ENCODE results near the gene OSBPL1A.

The OSBPL1A gene

DNA sequence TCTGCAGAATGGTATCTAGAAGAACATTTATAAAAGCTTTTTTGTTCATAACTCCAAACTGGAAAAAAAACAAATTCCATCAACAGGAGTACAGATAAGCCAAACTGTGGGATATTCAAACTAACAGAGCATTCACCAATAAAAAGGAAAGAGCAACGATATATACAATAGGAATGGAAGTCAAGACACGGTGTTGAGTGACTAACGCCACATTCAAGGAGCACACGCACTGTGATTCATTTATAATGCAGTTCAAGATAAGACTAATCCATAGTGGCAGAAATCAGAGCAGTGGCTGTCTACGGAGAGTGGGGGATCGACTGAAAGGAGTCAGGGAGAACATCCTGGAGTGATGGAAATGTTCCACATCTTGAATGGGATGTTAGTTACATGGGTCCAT is 188.1 kb downstream of the OSBPL1A start:
- no peak for DNase-seq

DNA sequence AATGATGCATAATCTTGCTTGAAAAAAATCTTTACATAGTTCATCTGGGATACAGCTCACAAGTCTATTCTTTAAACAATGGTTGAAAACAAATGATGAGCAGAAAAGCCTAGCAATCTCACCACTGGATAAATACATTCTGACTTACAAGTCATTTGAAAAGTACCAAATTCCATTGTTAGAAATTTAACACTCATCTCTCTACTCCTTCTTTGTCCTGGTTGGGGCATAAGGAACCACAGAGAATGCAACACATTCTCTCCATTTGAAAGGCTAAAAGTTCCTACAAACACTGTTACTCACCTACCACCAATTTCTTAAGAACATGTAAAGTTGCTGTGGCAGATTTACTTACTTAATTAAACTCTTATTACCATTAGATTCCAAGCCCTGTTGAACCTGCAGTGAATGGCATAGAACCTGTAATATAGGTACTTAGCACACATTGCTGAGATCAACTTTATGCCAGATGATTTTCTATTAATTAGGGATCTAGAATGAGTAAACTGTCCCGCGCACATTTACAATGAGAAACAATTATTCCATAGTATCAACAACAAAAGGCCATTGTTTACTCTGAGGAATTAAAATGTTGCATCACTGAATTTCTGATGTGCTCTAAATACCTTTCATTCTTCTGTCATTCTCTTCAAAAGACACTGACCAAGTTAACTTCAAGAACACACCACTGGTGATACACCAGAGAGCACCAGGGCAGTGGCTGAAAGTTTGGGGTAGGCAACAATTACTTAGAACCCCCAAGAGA is 189.2 kb downstream of the OSBPL1A start:
- no peak for DNase-seq

DNA sequence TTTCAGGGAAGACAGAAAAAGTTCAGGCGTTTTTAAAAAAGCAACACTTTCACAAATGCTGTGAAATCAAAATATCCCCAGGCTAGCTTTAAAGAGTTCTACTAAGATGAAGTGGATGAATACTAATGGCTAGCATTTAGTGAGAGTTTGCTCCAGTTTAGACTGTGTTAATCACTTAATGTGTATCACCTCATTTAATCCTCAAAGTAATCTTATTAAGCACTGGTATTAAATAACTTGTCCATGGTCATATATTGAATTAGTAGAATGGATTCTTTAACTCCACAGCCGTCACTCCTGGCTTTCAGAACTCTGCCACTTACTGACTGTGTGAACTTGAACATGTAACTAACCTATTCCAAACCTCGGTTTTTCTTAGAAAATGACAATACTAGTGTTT is 192.7 kb downstream of the OSBPL1A start:
- DNase-seq, result no peak

DNA sequence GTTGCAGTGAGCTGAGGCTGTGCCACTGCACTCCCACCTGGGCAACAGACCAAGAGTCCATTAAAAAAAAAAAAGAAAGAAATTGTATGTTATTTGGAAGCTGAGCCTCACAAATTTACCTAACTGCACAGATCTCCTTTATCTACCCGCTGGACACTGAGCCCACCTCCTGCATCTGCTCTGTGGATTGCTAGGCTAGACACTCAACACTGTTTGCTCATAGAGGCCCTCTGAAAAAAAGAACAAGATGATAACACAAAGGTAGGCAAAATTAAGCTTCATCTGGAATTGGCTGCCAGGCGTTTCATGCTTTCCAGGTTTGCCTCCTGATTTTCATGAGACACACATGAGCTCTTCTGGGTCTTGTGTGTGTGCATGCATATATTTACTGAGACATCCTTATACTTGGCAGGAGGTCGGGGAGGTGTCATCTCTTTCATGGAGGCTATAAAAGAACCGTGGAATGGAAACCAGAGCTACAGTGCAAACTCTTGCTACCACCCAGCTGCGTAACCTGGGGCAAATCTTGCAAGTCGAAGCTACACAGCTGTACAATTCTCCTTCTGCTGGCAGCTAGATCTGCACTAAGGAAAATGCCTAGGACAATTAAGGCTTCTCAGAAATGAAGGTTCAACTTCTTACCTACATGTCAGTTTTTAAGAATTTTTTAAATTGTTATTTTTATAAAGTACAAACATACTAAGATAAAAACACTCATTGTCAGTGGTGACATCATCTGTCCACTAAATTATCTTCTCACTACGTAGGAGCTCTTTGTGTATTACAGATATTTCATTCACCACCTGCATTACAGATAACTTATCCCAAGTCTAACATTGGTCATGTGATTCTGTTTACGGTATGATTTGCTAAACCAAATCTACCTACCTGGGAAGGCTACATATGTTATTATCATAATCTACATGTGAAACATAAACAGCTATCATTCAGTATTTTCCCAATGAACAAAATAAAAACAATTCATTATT is 195.6 kb downstream of the OSBPL1A start:
- DNase-seq, result no peak

DNA sequence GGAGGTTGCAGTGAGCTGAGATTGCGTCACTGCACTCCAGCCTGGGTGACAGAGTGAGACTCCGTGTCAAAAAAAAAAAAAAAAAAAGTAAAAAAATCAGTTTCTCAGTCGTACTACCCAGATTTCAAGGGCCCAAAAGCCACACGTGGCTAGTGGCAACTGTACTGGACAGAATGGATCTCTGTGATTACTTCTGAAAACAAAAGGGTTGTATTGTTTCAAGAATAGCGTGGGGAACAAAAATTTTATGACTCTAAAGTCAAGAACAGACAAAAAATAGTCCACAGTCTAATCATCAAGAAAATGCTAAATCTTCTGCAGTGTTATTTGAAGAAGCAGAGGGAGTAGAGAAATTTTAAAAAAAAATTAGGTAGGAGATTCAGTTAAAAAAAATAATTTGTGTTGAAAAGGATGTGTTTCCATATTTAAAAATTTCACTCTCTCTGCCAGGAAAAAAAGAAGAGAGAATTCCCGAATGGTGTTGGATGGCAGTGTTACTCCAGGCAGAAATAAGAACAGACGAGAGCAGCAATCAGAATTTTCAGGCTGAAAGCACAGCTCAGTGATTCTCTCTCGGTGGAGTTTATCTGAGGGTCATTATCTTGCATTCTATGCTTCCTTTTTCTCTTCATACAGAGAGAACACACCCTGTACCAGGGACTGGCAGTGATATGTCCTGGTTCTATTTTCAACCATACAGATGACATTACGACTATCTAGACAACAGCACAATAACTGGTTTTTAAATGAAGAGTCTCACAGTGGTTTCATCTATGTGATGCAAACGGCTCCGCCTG is 196.9 kb downstream of the OSBPL1A start:
- DNase-seq, result no peak

DNA sequence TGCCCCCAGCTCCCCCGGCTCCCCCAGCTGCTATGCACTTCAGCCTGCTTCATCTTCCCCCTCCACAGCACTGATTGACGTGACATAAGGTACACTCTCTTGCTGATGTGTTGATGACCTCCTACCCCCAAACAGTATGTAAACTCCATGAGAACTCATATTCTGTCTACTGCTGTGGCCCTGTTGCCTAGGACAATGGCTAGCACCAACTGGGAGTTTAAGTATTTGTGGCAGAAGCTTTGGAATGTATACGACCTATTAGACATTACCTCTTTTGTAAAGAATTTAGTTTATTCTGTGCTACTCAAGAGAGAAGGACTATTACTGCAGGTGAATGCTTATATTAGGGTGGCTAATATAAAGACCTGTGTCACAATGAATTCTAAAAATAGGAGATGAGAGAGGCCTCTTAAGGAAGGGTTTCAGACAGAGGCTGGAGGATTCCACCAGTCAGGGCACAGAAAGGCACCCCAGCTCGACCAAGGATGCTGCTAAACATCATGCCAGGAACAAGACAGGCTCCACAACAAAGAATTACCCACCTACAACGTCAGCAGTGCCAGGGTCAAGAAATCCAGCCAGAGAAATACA is 198.2 kb downstream of the OSBPL1A start:
- no peak for DNase-seq

DNA sequence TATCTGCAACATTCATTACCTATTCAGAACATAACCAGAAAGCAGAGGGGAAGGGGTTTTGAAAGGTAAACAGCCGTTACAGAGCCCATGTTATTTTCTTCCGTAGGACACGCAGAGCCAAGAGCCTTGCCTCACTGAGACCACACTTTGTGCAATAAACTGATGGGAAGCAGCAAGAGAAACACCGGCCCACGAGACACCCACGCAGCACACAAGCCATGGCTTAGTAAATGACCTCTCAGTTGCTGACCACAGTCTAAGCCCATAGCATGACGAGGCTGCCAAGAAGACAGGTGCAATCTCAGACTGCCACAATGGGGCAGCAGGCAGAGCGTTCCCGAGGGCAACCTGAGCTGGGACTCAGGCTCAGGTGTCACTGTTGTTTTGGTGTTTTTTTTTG is 199.2 kb downstream of the OSBPL1A start:
- no peak for DNase-seq

DNA sequence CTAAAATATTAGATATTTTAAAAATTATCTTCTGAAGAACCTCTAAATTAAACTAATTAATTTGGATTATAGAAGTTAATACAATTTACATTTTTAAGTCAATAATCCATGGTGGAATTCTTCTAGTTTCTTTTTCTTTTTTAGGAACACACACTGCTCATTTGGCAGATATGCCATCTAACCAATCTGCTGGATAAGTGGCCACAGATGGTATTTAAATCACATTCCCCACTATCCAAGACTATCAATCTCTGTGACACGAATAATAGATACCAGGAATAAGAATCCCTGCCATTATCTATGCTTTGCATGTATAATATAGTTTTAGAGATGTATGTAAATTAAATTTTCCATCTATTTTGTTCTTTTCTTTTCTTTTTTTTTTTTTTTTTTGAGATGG is 200.2 kb downstream of the OSBPL1A start:
- no peak for DNase-seq

DNA sequence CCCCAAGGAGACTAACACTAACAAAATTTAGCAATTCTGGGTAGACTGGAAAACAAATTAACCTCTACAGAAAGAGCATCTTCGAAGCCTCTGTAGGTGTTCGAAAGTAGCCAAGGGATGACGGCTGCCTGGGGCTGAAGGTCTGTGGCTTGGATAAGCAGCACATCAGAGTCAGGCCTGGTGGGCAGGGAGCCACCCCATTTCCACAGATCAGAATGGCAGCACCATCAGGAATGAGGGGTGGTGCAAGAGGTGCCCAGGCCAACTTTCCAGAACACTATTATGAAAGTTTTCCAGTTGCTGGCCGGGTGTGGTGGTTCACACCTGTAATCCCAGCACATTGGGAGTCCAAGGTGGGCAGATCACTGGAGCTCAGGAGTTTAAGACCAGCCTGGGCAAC is 200.9 kb downstream of the OSBPL1A start:
- no peak for DNase-seq

DNA sequence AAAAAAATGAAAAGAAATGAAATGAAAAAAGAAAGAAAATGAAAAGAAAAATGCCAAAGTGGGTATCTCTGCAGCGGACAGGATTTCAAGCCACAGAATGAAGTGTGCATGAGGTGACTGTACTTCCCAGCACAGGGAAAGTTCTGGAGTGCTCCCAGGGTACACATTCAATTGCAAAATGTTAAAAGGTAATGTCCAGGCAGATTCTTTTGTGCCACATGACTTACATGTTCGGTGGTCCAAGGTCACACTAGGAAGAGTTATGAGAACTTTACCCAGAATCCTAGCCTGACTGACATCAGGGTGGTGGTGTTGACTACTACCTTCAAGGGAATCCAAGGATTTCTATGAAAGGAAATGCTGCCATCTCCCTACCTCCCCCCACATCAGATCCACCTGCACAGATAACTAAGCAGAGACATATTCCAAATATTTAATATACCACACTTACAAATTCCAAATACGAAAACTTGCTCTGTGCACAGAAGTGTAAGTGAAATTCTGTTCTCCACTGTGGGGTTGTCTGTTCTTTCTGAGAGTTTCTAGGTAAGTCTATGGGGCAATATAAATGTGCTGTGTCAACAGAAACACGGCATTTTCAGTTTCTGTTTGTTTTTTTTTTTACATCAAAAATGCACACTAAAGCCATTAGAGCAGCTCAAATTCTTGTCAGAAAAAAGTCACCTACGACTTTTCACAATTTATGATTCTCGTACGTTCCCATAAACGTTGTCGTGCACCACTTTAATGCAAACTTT is 202.1 kb downstream of the OSBPL1A start:
- no peak for DNase-seq

DNA sequence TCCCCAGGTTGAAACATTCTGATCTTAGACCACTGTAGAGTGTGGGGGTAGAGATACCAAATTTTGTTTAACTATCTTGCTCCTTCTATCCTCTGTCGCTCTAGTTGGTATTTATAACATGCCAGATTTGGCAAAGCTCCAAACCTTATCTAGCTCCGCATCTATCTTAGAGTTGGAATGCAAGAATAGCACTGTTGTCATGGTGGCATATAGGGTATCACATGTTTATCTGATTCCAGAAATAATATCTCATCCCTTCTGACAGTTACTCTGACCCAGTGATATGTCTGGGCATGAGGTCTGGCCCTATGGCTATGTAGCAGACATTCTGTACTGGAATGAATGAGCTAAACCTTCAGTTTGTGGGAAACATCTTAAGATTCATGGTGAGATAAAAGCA is 207.0 kb downstream of the OSBPL1A start:
- no peak for DNase-seq

DNA sequence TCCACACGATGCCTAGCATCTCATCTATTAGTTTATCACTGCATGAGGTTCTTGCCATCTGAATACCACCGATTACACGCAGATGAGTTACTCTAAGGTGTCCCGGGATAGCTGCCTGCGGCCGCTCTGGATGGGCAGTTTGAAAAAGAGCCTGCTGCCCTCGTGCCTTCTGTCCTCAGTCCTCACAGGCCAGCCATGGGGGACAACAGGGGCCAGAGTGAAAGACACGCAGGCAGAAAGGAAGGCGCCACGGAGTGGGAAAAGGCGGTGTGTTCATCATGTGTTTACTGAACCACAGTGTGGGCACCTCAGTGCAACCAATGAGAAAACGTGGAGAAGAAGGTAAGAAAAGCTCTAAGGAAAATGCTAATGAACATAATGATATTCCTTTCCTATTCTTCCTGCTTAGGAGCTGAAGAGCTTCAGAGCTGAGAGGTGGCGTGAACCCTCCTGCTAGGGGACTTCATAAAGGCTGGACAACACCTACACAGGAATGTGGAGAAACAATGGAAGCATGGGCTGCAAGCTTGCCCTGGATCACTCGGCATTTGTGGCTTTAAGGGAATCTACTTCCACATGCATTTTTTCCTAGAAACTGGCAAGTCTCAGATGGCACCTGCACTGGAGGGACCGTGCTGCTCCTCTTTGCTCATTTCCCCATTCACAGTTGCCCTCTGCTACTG is 207.8 kb downstream of the OSBPL1A start:
- DNase-seq, result no peak

DNA sequence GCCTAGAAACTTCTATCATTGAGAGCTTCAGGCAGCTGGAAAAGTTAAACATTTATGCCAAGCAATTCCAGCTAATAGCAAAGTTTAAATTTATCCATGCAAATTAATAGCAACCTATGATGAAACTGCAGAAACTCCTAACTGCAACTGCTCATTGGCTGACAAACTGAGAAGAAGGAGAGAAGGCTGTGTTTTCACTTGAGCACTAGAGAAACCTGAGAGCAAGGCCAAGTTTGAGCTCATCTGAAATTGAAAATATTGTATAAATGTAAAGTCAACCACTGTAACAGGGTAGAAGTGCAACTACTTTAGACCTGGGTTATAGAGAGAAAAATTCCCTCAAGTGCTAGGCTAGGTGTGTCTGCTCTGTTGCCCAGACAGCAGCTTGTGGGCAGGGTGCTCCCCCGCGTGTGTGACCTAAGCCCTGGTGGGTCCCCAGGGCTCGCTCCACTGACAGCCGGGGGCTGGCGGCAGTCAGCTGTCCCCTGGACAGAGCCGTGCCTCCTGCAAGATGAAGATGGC is 208.6 kb downstream of the OSBPL1A start:
- no peak for DNase-seq

DNA sequence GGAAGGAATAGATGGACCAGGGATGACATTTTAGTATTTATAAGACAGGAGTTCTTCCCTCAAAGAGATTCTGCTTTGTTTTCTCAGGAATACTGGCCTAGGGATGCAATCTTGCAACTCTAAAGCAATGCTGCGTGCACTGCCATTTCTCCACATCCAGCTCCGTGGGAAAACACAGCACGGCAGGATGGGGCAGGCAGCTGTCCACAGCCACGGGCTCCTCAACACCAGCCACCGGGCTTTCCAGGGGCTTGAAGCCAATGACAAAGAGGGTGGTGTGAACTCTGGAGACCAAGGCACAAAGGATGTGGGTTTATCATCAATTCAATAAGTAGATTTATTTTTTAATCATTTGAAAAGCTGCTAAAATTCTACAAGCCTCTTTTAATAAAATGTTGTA is 209.5 kb downstream of the OSBPL1A start:
- DNase-seq, result no peak

DNA sequence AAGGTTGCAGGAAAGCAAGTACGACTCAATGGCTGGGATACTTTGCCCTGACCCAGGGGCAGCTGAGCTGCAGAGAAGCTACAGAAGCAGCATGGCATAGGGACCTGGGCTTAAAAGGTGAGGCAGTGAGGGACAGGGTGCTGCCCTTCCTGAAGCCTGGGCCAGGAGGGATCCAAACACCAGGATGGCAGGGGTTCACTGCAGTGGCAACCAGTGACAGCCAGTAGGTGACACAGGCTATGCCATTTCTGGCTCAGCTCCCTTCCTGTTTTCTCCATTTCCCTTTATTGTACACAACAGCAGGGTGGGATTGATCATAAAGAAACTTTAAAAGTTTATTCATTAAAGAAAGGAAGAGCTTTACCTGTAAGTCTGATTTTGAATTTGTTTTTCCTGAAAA is 209.9 kb downstream of the OSBPL1A start:
- DNase-seq, result no peak

DNA sequence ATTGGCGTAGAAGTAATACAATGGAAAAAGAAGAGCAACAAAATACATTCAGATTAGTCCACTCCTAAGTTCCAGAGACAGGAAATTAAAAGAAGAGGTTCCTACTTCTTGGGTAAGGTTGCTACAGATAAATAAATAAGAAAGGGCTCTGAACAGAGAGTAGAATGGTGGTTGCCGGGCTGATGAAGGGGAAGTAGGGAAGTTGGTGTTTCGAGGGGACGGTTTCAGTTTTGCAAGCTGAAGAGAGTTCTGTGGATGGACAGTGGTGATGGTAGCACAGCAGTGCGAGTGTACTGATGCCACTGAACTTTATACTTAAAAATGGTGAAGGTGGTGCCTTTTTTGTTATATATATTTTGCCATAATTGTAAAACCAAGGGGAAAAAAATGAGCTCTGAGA is 210.6 kb downstream of the OSBPL1A start:
- DNase-seq, result no peak

DNA sequence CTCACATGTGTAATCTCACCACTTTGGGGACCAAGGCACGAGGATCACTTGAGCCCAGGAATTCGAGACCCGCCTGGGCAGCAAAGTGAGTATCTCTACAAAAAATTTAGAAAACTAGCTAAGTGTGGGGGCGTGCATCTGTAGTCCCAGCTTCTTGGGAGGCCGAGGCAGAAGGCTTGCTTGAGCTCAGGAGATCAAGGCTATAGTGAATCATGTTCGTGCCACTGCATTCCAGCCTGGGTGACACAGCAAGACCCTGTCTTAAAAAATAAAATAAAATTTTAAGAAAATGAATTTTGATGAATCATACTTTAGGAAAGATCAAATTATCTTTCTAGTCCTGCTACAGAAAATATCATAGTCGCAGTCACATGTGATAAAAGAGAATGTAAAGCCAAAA is 211.8 kb downstream of the OSBPL1A start:
- no peak for DNase-seq

DNA sequence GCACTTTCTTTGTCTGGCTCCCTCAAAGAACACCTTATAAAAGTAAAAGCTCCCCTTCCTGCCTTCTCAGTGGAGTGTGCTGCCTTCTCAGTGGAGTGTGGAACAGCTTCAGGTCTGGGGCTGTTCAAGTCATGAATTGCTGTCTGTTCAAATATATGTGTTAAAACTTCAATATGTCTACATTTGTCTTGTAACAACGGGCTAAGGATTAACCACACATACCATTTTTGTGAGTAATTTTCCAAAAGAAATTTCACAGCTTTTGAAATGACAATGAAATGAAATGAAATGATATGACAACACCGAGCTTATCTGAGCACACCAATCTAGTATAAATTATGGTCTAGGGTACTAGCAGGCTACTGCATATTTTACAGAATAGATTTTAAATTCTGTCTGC is 215.8 kb downstream of the OSBPL1A start:
- no peak for DNase-seq

DNA sequence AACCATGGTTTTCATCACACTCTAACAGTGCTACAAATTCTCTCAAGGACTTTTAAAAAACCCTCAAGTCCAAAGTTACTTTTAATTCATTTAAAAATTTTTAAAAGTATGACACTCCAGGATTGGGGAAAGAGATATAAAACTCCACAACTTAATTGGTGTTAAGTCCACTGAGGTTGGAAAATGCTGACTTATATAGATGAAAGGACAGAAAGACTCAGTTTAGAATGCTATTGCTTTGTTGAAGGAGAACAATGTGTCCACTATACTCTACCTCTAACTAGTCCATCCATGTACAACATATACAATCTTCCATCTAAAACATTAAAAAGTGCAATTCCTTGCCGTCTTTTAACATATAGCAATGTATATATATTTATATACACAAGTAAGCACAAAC is 217.6 kb downstream of the OSBPL1A start:
- no peak for DNase-seq

DNA sequence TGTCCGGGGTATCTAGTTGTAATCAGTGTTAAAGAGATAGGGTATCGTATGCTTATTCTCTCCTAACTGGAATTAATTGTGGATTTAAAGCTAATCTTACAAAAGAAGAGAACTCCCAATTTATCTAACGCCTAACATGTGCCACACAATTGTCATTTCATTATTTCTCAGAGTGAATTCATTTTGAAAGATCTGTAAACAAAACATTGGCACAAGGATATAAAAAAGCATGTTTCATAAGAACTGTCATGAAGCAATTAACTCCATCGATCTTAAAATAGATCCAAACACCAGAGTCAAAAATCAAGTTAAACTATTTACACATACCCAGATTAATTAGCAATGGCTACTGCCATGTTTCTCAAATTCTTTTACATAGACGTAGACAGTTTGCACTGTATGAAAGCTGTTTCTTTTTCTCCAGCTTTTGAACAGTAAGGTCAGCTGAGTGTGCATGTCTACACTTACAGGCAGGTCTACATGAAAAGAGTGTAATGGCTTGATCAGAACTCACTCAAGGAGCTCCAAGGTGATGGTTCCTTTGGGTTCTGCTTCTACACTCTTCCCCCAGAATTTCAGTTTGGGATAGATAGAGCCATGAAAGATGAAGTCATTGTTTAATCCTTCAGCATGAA is 220.0 kb downstream of the OSBPL1A start:
- no peak for DNase-seq
